SK-N-SH treated with all-trans-retinoic acid at 6 μM for 48 hours (cell line): ENCODE results near the gene CYP2E1.

ENCODE experiments used
- ATAC-seq: fragments of 200-7000 bp; cut with Tn5 transposase; 3 replicates; pipeline ENCODE4 v1.9.1; 2020; ENCODE audit warnings: mild to moderate bottlenecking, moderate library complexity
- ARNTL ChIP-seq: fragments of 450-650 bp; formaldehyde crosslinking; IDR thresholded peaks from 2 replicates; pipeline ENCODE4 v1.5.0; 2020; ENCODE audit warnings: low read depth, mild to moderate bottlenecking, moderate library complexity, borderline replicate concordance
- BACH2 ChIP-seq: fragments of 250-450 bp; sonication (Bioruptor Pico); IDR thresholded peaks from 2 replicates; pipeline ENCODE4 v1.9.0; 2021; ENCODE audit warnings: mild to moderate bottlenecking, borderline replicate concordance
- CSDC2 ChIP-seq: fragments of 250-450 bp; sonication (Bioruptor Pico); IDR thresholded peaks from 2 replicates; pipeline ENCODE4 v1.5.0; 2020; ENCODE audit warnings: mild to moderate bottlenecking, moderate library complexity
- GLIS3 ChIP-seq: fragments of 250-450 bp; sonication (Bioruptor Pico); IDR thresholded peaks from 2 replicates; pipeline ENCODE4 v1.5.0; 2020; ENCODE audit warnings: mild to moderate bottlenecking, moderate library complexity
- OSR1 ChIP-seq: fragments of 250-450 bp; sonication (Bioruptor Pico); IDR thresholded peaks from 2 replicates; pipeline ENCODE4 v1.8.0; 2022; ENCODE audit warnings: moderate library complexity, mild to moderate bottlenecking, inconsistent platforms
- PPARA ChIP-seq: fragments of 250-450 bp; sonication (Bioruptor Pico); IDR thresholded peaks from 2 replicates; pipeline ENCODE4 v1.5.0; 2020; ENCODE audit warnings: mild to moderate bottlenecking, borderline replicate concordance
- SNAI2 ChIP-seq: fragments of 250-450 bp; sonication (Bioruptor Pico); IDR thresholded peaks from 2 replicates; pipeline ENCODE4 v1.5.0; 2020; ENCODE audit warnings: mild to moderate bottlenecking, moderate library complexity
- TCF4 ChIP-seq: fragments of 250-450 bp; sonication (Bioruptor Pico); IDR thresholded peaks from 2 replicates; pipeline ENCODE4 v1.8.0; 2021; ENCODE audit warnings: mild to moderate bottlenecking, moderate library complexity, borderline replicate concordance
- TOX ChIP-seq: fragments of 250-450 bp; sonication (Bioruptor Pico); IDR thresholded peaks from 2 replicates; pipeline ENCODE4 v1.8.0; 2021; ENCODE audit warnings: mild to moderate bottlenecking, moderate library complexity, borderline replicate concordance
- ZC3H10 ChIP-seq: fragments of 250-450 bp; sonication (Bioruptor Pico); IDR thresholded peaks from 2 replicates; pipeline ENCODE4 v1.5.1; 2021; ENCODE audit warnings: mild to moderate bottlenecking, moderate library complexity
- ZFP3 ChIP-seq: fragments of 250-450 bp; sonication (Bioruptor Pico); IDR thresholded peaks from 2 replicates; pipeline ENCODE4 v1.5.0; 2020; ENCODE audit warnings: mild to moderate bottlenecking, moderate library complexity
- ZFP30 ChIP-seq: fragments of 450-650 bp; formaldehyde crosslinking; IDR thresholded peaks from 2 replicates; pipeline ENCODE4 v1.5.0; 2022; ENCODE audit warnings: mild to moderate bottlenecking, moderate library complexity
- ZNF565 ChIP-seq: fragments of 450-650 bp; formaldehyde crosslinking; conservative IDR thresholded peaks from 2 replicates; pipeline ENCODE4 v1.5.0; 2020; ENCODE audit warnings: low read depth, mild to moderate bottlenecking, moderate library complexity
- ZNF70 ChIP-seq: fragments of 450-650 bp; formaldehyde crosslinking; IDR thresholded peaks from 2 replicates; pipeline ENCODE4 v1.5.0; 2020; ENCODE audit warnings: mild to moderate bottlenecking, moderate library complexity
- ZNF8 ChIP-seq: fragments of 450-650 bp; formaldehyde crosslinking; IDR thresholded peaks from 2 replicates; pipeline ENCODE4 v1.5.0; 2020; ENCODE audit warnings: mild to moderate bottlenecking, moderate library complexity
- TF ChIP-seq, protein P1 (sequence below): fragments of 250-450 bp; sonication (Bioruptor Pico); IDR thresholded peaks from 2 replicates; pipeline ENCODE4 v1.5.0; 2020; ENCODE audit warnings: mild to moderate bottlenecking, moderate library complexity
- TF ChIP-seq, protein P2 (sequence below): fragments of 250-450 bp; sonication (Bioruptor Pico); IDR thresholded peaks from 2 replicates; pipeline ENCODE4 v1.8.0; 2020; ENCODE audit warnings: mild to moderate bottlenecking, moderate library complexity, borderline replicate concordance
- TF ChIP-seq, protein P3 (sequence below): fragments of 250-450 bp; sonication (Bioruptor Pico); IDR thresholded peaks from 2 replicates; pipeline ENCODE4 v1.5.1; 2021; ENCODE audit warnings: mild to moderate bottlenecking, moderate library complexity

Gene CYP2E1

DNA sequence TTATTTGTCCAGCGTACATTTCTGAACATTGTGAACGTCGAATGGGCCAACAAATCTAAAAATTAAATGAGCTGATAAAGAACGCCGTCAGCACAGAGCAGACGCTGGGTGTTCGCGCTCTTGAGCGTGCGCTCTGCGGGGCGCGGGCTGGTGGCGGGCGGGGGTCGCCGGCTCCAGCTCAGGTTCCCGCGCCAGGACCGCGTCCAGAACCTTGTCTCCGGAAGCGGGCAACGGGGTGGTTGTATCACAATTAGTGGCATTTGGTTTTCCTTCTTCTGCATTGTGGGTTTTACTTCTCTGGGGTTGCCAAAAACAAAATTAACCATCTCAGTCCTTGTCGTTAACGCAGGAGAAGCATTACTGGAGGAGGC is 2.4 kb downstream of the CYP2E1 start:
- no peak for ATAC-seq
- TF ChIP-seq, protein P1, sequence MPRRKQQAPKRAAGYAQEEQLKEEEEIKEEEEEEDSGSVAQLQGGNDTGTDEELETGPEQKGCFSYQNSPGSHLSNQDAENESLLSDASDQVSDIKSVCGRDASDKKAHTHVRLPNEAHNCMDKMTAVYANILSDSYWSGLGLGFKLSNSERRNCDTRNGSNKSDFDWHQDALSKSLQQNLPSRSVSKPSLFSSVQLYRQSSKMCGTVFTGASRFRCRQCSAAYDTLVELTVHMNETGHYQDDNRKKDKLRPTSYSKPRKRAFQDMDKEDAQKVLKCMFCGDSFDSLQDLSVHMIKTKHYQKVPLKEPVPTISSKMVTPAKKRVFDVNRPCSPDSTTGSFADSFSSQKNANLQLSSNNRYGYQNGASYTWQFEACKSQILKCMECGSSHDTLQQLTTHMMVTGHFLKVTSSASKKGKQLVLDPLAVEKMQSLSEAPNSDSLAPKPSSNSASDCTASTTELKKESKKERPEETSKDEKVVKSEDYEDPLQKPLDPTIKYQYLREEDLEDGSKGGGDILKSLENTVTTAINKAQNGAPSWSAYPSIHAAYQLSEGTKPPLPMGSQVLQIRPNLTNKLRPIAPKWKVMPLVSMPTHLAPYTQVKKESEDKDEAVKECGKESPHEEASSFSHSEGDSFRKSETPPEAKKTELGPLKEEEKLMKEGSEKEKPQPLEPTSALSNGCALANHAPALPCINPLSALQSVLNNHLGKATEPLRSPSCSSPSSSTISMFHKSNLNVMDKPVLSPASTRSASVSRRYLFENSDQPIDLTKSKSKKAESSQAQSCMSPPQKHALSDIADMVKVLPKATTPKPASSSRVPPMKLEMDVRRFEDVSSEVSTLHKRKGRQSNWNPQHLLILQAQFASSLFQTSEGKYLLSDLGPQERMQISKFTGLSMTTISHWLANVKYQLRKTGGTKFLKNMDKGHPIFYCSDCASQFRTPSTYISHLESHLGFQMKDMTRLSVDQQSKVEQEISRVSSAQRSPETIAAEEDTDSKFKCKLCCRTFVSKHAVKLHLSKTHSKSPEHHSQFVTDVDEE (CRISPR knock-in tag), result no peak
- TF ChIP-seq PPARA (CRISPR knock-in tag) (no peak), ZNF70 (CRISPR knock-in tag) (no peak), ZFP3 (CRISPR knock-in tag) (no peak), OSR1 (no peak)

DNA sequence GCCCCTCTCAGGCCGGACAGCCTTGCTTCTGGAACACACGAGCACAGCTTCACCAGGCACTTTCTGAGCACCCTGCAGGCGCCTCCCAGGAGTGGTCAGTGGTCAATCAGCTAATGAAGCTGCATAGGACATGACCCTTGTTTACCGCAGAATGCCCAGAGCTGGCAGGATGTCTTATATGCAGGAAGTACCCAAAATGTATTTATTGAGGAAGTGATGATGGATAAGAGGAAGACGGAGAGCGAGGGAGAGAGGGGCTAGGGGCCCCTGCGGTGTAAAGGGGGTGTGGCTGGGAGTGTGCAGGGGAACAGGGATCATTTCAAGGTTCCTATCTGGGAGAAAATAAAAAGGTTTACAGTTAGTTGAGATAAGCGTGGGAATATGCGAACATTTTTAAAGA is 3.3 kb downstream of the CYP2E1 start:
- no peak for ATAC-seq
- no peak for TF ChIP-seq TCF4 (CRISPR knock-in tag)
- TF ChIP-seq, protein P2, sequence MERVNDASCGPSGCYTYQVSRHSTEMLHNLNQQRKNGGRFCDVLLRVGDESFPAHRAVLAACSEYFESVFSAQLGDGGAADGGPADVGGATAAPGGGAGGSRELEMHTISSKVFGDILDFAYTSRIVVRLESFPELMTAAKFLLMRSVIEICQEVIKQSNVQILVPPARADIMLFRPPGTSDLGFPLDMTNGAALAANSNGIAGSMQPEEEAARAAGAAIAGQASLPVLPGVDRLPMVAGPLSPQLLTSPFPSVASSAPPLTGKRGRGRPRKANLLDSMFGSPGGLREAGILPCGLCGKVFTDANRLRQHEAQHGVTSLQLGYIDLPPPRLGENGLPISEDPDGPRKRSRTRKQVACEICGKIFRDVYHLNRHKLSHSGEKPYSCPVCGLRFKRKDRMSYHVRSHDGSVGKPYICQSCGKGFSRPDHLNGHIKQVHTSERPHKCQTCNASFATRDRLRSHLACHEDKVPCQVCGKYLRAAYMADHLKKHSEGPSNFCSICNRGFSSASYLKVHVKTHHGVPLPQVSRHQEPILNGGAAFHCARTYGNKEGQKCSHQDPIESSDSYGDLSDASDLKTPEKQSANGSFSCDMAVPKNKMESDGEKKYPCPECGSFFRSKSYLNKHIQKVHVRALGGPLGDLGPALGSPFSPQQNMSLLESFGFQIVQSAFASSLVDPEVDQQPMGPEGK, result no peak

DNA sequence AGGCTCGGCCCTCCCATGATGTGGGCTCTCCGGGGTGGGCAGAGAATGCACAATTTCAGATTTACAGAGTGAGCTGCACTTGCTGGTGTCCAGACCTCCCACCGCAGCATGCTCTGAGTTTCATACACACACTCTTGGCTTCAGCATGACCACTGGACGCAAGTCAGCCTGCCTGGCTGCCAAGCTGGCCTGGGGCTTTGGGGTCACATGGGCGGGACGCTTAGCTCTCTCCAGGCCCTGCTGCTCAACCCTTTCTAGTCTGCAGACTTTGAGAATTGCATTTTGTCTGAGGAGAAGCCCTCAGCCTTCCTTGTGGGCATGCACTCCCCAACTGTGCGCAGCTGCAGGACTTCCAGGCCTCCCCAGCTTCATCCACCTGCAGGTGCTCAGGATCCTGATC is 5.7 kb downstream of the CYP2E1 start:
- no peak for ATAC-seq
- TF ChIP-seq ARNTL (CRISPR knock-in tag) (no peak), ZFP30 (CRISPR knock-in tag) (no peak), SNAI2 (CRISPR knock-in tag) (no peak), ZC3H10 (CRISPR knock-in tag) (no peak), GLIS3 (CRISPR knock-in tag) (no peak)
- TF ChIP-seq, protein P2, result no peak

DNA sequence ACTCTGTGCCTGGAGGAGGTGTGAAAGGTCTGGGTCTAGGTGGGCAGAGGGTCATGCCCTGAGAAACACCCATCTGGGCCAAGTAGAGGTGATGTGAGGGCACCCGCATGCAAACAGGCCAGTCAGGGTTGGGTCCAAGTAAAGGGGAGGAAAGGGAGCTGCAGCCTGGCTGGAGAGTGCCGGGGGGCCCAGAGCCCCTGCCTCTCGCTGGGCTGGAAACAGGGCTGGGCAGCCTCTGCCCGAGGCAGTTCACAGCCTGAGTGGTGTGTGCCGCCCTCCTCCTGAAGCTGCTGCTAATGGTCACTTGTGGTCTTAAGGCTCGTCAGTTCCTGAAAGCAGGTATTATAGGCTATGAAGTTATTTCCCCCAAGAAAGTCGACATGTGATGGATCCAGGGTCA is 7.3 kb downstream of the CYP2E1 start:
- ATAC-seq, result no peak
- TF ChIP-seq, protein P1 (CRISPR knock-in tag), result no peak
- no peak for TF ChIP-seq TOX (CRISPR knock-in tag)
- no peak for TF ChIP-seq SNAI2 (CRISPR knock-in tag)

DNA sequence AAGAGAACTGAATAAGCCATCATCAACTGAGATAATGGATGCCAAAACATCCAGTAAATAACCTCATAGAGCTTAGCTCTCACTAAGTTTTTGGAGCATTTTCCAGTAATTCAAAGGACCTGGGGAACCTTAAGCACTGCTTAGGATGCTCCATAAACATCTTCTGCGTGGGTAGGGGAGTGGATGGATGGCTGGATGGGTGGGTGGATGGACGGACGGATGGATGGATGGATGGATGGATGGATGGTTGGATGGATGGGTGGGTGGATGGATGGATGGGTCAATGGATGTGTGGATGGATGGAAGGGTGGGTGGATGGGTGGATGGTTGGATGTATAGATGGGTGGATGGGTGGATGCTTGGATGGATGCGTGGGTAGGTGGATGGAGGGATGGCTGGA is 9.0 kb downstream of the CYP2E1 start:
- TF ChIP-seq ARNTL (CRISPR knock-in tag) (no peak), ZNF565 (CRISPR knock-in tag) (no peak), BACH2 (no peak), ZNF70 (CRISPR knock-in tag) (no peak), CSDC2 (no peak), TOX (CRISPR knock-in tag) (no peak), ZC3H10 (CRISPR knock-in tag) (no peak), ZFP3 (CRISPR knock-in tag) (no peak), ZNF8 (no peak)
- TF ChIP-seq, protein P3, sequence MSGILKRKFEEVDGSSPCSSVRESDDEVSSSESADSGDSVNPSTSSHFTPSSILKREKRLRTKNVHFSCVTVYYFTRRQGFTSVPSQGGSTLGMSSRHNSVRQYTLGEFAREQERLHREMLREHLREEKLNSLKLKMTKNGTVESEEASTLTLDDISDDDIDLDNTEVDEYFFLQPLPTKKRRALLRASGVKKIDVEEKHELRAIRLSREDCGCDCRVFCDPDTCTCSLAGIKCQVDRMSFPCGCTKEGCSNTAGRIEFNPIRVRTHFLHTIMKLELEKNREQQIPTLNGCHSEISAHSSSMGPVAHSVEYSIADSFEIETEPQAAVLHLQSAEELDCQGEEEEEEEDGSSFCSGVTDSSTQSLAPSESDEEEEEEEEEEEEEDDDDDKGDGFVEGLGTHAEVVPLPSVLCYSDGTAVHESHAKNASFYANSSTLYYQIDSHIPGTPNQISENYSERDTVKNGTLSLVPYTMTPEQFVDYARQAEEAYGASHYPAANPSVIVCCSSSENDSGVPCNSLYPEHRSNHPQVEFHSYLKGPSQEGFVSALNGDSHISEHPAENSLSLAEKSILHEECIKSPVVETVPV, result no peak
- no peak for ATAC-seq
